Activated T-cell treated with anti-CD3 and anti-CD28 coated beads for 48 hours (primary cell): ENCODE data around the gene BCL2A1.
"Not testable (repeated sequence)": the region's sequence is repeated elsewhere in the genome, so short reads cannot be mapped to it uniquely, and the experiment has no call there.

Source experiments
- DNase-seq: peaks from one replicate; pipeline ENCODE4 v3.0.0-alpha.2; 2020; ENCODE audit warnings: low read depth

The BCL2A1 gene

GRCh38 chr15:79970624-79971434 is at the start of gene BCL2A1:
Gene BCL2A1, minus strand, starts transcription at chr15:79971196. Its CDS starts 77 bp downstream, at chr15:79971119.
- DNase-seq, result peak; percentile 41

- DNase-seq, result no peak
Observed at GRCh38 chr15:80020731-80021130, 49.7 kb upstream of the BCL2A1 start.

- not testable (repeated sequence) for DNase-seq
Observed at GRCh38 chr15:80020149-80020548, 49.2 kb upstream of the BCL2A1 start.

- DNase-seq, result no peak
Observed at GRCh38 chr15:80019168-80019745, 48.3 kb upstream of the BCL2A1 start.

- not testable (repeated sequence) for DNase-seq
Observed at GRCh38 chr15:80017139-80017538, 46.1 kb upstream of the BCL2A1 start.

- DNase-seq, result not testable (repeated sequence)
Observed at GRCh38 chr15:80016506-80016905, 45.5 kb upstream of the BCL2A1 start.

- no peak for DNase-seq
Observed at GRCh38 chr15:80015156-80015555, 44.2 kb upstream of the BCL2A1 start.

- not testable (repeated sequence) for DNase-seq
Observed at GRCh38 chr15:80014186-80014585, 43.2 kb upstream of the BCL2A1 start.

GRCh38 chr15:80012060-80012726 is 41.2 kb upstream of the BCL2A1 start:
- DNase-seq, result no peak

GRCh38 chr15:80011596-80011995 is 40.6 kb upstream of the BCL2A1 start:
- no peak for DNase-seq

GRCh38 chr15:80011041-80011523 is 40.1 kb upstream of the BCL2A1 start:
- not testable (repeated sequence) for DNase-seq

GRCh38 chr15:80010131-80010673 is 39.2 kb upstream of the BCL2A1 start:
- no peak for DNase-seq

GRCh38 chr15:80007532-80007931 is 36.5 kb upstream of the BCL2A1 start:
- DNase-seq, result no peak

GRCh38 chr15:80006946-80007345 is 36.0 kb upstream of the BCL2A1 start:
- DNase-seq, result no peak

GRCh38 chr15:80003934-80004472 is 33.0 kb upstream of the BCL2A1 start:
- DNase-seq, result no peak

- no peak for DNase-seq
Observed at GRCh38 chr15:80003171-80003570, 32.2 kb upstream of the BCL2A1 start.

GRCh38 chr15:80002267-80002666 is 31.3 kb upstream of the BCL2A1 start:
- no peak for DNase-seq

- DNase-seq, result no peak
Observed at GRCh38 chr15:79994615-79995014, 23.6 kb upstream of the BCL2A1 start.

GRCh38 chr15:79991826-79992225 is 20.8 kb upstream of the BCL2A1 start:
- no peak for DNase-seq

GRCh38 chr15:79990997-79991334 is 20.0 kb upstream of the BCL2A1 start:
- no peak for DNase-seq

- no peak for DNase-seq
Observed at GRCh38 chr15:79990280-79990996, 19.4 kb upstream of the BCL2A1 start.

- DNase-seq, result no peak
Observed at GRCh38 chr15:79989682-79990081, 18.7 kb upstream of the BCL2A1 start.
